ENCODE measurements around the gene CACNA1C. TPM values are rescaled to one million over a fixed set of nuclear protein-coding genes. Genes with fewer than 3 reads are reported as not detected.
A peak's percentile ranks its signal among the peaks of the same experiment; 100 is the strongest.

Gene CACNA1C
- total RNA-seq, 6 donors from 2014 or later, result 5.2 to 45.1 (median 8.8) TPM

DNA sequence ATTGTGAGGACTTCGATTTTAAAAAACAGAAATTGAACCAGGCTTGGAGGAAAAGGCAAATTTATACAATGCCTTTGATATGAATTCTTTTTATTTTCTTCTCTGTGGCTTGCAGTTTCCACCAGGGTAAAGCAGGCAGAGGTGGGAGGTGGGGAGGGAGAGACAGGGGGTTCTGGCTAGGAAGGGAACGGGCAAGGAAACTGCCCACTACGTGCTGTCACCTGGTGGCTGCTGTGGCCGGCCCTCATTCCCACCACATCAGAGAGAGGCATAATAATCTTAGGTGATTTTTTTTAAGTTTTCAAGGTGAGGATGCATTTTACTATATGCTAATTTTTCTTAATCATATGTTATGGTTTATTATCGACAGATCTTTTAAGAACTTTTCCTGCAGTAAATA, 145.8 kb downstream of the CACNA1C start:
- DNase-seq, result no peak
- H3K27ac ChIP-seq, result no peak overlapping the region
- H3K4me3 ChIP-seq, result no peak overlapping the region
- no peaks in the 10 kb centered on the region for H3K36me3 ChIP-seq
- no peaks in the 10 kb centered on the region for H3K27me3 ChIP-seq
- TF ChIP-seq POLR2A (IDR thresholded peaks at IDR 0.05) (no peak), POLR2AphosphoS5 (IDR thresholded peaks at IDR 0.05) (no peak), EP300 (IDR thresholded peaks at IDR 0.05) (no peak)
- TF ChIP-seq, protein P1, sequence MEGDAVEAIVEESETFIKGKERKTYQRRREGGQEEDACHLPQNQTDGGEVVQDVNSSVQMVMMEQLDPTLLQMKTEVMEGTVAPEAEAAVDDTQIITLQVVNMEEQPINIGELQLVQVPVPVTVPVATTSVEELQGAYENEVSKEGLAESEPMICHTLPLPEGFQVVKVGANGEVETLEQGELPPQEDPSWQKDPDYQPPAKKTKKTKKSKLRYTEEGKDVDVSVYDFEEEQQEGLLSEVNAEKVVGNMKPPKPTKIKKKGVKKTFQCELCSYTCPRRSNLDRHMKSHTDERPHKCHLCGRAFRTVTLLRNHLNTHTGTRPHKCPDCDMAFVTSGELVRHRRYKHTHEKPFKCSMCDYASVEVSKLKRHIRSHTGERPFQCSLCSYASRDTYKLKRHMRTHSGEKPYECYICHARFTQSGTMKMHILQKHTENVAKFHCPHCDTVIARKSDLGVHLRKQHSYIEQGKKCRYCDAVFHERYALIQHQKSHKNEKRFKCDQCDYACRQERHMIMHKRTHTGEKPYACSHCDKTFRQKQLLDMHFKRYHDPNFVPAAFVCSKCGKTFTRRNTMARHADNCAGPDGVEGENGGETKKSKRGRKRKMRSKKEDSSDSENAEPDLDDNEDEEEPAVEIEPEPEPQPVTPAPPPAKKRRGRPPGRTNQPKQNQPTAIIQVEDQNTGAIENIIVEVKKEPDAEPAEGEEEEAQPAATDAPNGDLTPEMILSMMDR (IDR thresholded peaks at IDR 0.05), result no peak
- WGBS, 2 donors, result 78 to 81% methylated on average over 5 of the region's 5 CpGs
- H3K9me3 ChIP-seq, result no peaks in the 10 kb centered on the region
- no peaks in the 10 kb centered on the region for H3K4me1 ChIP-seq
- no peak for ATAC-seq (ENCODE audit: low FRiP score in 2 of 2)

GRCh38 chr12:2205996-2206395, 153.2 kb downstream of the CACNA1C start:
- ATAC-seq (ENCODE audit: low FRiP score in 2 of 2) (no peak), DNase-seq (no peak)
- Histone ChIP-seq H3K27me3 (no peaks in the 10 kb centered on the region), H3K4me1 (no peaks in the 10 kb centered on the region), H3K9me3 (no peaks in the 10 kb centered on the region), H3K27ac (no peak overlapping the region), H3K36me3 (no peaks in the 10 kb centered on the region), H3K4me3 (no peak overlapping the region)
- TF ChIP-seq, protein P1 (IDR thresholded peaks at IDR 0.05), result no peak
- no peak for TF ChIP-seq EP300 (IDR thresholded peaks at IDR 0.05)
- no peak for TF ChIP-seq POLR2AphosphoS5 (IDR thresholded peaks at IDR 0.05)
- no peak for TF ChIP-seq POLR2A (IDR thresholded peaks at IDR 0.05)
- WGBS, 2 donors, result 82 to 96% methylated on average over 7 of the region's 7 CpGs

GRCh38 chr12:2208837-2209635, 156.2 kb downstream of the CACNA1C start:
- Histone ChIP-seq H3K4me3 (no peak overlapping the region), H3K9me3 (no peaks in the 10 kb centered on the region), H3K27ac (no peak overlapping the region), H3K36me3 (no peaks in the 10 kb centered on the region), H3K4me1 (no peaks in the 10 kb centered on the region), H3K27me3 (no peaks in the 10 kb centered on the region)
- no peak for TF ChIP-seq POLR2A (IDR thresholded peaks at IDR 0.05)
- TF ChIP-seq POLR2AphosphoS5 (IDR thresholded peaks at IDR 0.05), result no peak
- TF ChIP-seq, protein P1 (IDR thresholded peaks at IDR 0.05), result no peak
- TF ChIP-seq EP300 (IDR thresholded peaks at IDR 0.05), result no peak
- 89 to 92% methylated on average over 18 of the region's 18 CpGs for WGBS, 2 donors
- DNase-seq, result peak in 1 of 2 donors; percentile 54
- no peak for ATAC-seq (ENCODE audit: low FRiP score in 2 of 2)

GRCh38 chr12:2211119-2211518, 158.3 kb downstream of the CACNA1C start:
- no peaks in the 10 kb centered on the region for H3K4me1 ChIP-seq
- no peak for TF ChIP-seq POLR2AphosphoS5 (IDR thresholded peaks at IDR 0.05)
- TF ChIP-seq EP300 (IDR thresholded peaks at IDR 0.05), result no peak
- no peak for TF ChIP-seq POLR2A (IDR thresholded peaks at IDR 0.05)
- TF ChIP-seq, protein P1 (IDR thresholded peaks at IDR 0.05), result no peak
- H3K36me3 ChIP-seq, result no peaks in the 10 kb centered on the region
- 83 to 92% methylated on average over 3 of the region's 3 CpGs for WGBS, 2 donors
- H3K4me3 ChIP-seq, result no peak overlapping the region
- ATAC-seq (ENCODE audit: low FRiP score in 2 of 2) (no peak), DNase-seq (no peak)
- no peaks in the 10 kb centered on the region for H3K27me3 ChIP-seq
- no peaks in the 10 kb centered on the region for H3K9me3 ChIP-seq
- H3K27ac ChIP-seq, result no peak overlapping the region

DNA sequence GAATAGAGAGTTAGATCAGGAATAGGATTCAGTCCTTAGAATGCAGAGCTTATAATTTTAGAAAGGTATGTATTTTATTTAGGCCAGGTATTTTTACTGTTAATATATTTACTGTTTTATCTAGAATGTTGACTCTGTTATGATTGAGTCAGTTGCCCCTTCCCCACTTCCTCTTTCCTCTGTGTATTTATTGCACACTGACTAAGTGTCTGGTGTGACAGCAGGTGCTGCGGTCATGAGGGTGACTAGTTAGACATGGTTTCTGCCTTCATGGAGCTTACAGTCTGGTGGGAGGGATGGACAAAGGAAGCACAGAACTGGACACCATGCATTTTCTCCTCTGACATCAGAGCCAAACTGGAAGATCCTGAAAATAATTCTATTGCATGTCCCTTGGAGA, 159.8 kb downstream of the CACNA1C start:
- no peak overlapping the region for H3K27ac ChIP-seq
- TF ChIP-seq EP300 (IDR thresholded peaks at IDR 0.05) (no peak), POLR2AphosphoS5 (IDR thresholded peaks at IDR 0.05) (no peak), POLR2A (IDR thresholded peaks at IDR 0.05) (no peak)
- TF ChIP-seq, protein P1 (IDR thresholded peaks at IDR 0.05), result no peak
- ATAC-seq (ENCODE audit: low FRiP score in 2 of 2) (no peak), DNase-seq (no peak)
- no peaks in the 10 kb centered on the region for H3K9me3 ChIP-seq
- H3K36me3 ChIP-seq, result no peaks in the 10 kb centered on the region
- H3K27me3 ChIP-seq, result no peaks in the 10 kb centered on the region
- no peak overlapping the region for H3K4me3 ChIP-seq
- 86 to 88% methylated on average over 1 of the region's 1 CpG for WGBS, 2 donors
- H3K4me1 ChIP-seq, result no peaks in the 10 kb centered on the region

Measured in upper lobe of left lung (tissue), 6 donors.